ENCODE measurements around the gene TJP1.

The TJP1 gene

DNA sequence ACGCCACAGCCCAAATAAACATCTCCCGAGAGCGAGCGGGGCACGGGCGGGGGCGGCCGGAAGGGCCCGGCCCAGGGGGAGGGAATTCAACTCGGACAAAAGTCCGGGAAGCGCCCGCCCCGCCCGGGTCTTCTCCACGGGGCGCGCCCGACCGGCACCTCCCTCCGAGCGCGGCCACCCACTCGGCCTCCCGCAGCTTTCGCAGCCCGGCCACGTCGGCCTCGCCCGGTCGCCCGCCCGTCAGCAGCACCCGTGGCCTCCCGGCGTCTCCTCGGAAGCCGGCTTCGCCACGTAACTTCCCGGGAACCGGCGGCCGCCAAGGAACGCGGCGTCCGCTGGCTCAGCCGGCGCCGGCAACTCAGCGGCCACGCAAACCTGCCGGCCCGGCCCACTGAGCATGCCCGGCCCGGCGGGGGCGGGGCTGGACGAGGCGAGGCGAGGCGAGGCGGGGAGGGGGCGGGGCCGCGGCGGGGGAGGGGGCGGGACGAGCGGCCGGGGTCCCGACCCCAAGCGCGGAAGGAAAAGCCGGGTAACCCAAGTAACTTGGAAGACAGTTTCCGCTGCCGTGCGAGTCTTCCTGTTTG is at the start of gene TJP1:
TJP1 (minus strand) TSS at position 369 of the 584 bp plus-strand sequence. CDS start 440 bp downstream, outside the sequence.
- peak; percentile 89 for DNase-seq

- no peak for DNase-seq
Measured at GRCh38 chr15:29871401-29871800, 49.1 kb upstream of the TJP1 start.

DNA sequence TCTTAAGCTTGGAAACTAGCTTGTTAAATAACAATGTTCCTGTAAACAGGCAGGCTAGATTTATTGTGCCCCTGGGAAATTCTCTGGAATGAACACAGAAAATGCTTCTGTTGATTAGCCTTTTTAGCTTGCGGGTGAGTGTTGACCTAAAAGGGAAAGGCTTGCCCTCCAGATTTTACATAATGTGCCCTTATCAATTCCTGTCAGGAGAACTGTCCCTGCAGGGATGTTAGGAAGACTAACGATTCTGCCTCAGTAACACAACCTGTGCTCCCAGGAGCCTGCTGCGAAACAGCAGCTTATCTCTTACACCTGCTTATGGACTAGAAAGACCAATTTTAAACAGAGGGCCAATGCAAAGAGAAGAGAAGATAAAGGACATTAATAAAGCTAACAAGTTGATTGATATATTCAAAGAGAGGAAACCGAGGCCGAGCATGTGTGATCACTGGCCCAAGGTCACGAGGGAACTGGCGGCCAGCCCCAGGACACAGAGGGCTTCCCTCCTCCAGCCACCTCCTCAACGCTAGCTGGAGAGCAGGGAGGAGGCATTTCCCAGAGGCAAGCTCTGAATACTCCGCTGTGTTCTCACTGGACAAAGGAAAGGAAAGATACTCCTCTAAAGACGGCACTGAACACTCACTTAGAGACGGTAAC is 48.4 kb upstream of the TJP1 start:
- DNase-seq: no peak

- DNase-seq: no peak
Measured at GRCh38 chr15:29867241-29868000, 45.2 kb upstream of the TJP1 start.

DNA sequence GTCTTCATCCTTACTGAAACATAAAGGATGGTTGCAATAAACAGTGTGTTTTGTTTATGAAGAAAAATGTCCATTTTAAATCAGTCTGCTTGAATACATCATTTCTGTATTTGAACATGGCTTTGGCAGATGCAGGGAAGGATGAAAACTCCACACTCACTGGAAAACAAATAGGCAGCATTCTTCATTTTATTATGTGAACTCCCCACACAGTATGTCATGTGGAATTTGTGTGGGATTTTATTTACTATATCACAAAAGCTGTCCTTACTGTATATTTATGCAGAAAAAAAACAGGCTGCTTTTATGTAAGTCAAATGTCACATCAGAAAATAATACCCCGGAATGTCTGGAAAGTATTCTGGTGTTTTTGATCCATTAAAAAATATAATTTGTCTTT is 44.1 kb upstream of the TJP1 start:
- DNase-seq: no peak

DNA sequence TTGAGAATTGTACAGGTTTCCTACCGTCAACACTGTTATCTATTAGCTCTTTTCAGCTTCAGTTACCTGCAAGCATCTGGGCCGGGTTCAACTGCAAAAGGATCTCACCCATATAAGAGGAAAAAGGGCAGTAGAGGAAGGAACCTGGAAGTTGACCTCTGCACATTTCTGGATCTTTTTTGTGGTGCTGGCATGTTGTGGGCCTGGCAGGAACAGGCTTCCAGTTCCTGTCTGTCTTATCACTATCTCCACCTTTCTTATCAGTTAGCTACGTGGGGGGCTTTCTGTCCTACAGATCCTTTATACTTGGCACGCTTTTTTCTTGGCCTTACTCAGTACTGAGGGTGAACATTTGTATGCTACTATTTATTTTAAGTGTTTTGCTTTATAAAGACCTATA is 42.2 kb upstream of the TJP1 start:
- DNase-seq: no peak

DNA sequence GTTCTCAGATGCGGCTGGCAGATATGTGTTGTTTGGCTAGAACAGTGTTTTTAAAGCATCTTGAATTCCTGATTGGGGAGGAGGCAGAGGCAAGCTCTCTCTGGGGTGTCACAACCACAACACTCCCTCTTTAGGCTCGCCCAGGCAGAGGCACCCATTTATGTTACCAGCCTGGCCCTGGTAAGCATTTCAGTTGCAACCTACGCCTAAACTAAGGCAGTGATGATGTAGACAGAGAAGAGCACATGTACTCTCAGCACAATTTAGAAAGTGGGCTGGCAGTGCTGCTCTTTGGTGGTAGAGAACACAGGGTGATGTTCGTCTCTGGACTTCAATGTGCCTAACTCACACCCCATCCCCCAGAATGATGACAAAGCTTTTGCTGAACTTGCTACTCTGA is 41.2 kb upstream of the TJP1 start:
- DNase-seq: no peak

- no peak for DNase-seq
Measured at GRCh38 chr15:29862271-29862670, 40.0 kb upstream of the TJP1 start.

GRCh38 chr15:29860872-29861271 is 38.6 kb upstream of the TJP1 start:
- DNase-seq: no peak

DNA sequence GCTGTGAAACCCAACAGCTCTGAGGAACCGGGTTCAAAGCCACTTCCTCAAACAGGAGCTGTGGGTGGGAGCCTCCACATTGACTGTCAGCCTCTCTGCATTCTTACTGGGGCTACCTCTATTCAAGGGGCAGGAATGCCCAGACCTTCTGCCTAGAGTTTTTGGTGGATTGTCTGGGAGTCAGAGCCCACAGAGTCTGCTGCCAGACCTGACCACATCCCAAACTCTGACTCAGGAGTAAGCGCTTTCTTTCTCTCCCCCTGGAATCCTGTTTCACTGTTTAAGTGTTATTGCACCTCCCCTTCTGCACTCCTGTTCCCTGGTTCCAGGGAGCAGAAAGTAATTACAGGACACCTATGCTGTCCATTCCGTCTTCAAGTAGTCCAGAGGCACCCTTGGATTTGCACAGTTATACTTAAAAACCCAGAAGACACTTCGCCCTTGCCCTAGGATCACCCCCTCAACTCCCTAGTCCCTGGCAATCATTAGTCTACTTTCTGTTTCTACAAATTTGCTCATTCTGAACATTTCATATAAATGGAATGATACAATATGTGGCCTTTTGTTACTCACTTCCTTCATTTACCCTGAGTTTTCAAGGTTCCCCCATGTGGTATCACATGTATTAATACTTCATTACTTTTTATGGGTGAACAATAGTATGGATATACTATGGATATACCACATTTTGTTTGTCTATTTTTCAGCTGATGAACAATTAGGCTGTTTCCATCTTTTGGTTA is 37.9 kb upstream of the TJP1 start:
- DNase-seq: no peak

DNA sequence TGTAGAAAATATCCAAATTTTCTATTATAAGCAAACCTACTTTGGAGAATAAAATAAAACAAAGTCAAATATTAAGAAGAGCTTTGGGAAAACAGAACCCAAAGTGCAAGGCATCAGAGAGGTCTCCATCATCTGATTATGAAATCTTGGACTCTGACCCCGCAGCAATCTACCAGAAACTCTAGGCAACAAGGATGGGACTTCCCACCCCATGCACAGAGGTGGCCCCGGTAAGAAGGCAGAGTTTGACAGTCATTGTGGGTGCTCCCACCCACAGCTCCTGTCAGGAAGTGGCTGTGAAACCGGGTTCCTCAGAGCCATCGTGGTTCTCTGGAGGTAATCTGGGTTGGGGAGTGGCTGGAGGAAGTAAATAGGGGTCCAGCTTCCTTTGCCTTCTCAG is 37.0 kb upstream of the TJP1 start:
- no peak for DNase-seq

DNA sequence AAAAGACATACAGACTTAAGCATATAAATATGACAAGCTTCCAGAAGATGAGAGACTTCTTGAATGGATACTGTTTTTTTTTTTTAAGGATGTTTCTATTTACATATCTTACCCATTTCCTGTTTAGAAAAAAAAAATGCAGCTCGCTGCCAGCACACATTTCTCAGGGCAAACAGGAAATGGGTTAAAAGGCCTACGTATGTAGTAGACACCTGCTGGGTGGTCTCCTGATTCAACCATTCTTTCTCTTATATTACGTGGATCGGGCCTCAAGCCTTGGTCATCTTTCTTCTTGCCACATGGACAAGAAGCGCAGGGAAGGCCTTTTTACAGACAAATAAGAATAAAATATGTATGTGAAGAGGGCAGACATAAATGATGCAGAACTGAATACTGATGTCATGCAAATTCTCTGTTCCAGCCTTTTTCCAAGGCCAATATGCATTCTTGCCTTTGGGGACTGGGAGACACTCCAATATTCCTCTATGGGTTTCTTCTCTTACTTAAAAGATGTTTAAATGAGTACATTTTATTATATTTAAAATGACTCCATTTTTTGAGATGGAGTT is 35.0 kb upstream of the TJP1 start:
- no peak for DNase-seq

- DNase-seq: no peak
Measured at GRCh38 chr15:29854413-29854812, 32.1 kb upstream of the TJP1 start.

GRCh38 chr15:29853211-29853987 is 31.1 kb upstream of the TJP1 start:
- DNase-seq: no peak

DNA sequence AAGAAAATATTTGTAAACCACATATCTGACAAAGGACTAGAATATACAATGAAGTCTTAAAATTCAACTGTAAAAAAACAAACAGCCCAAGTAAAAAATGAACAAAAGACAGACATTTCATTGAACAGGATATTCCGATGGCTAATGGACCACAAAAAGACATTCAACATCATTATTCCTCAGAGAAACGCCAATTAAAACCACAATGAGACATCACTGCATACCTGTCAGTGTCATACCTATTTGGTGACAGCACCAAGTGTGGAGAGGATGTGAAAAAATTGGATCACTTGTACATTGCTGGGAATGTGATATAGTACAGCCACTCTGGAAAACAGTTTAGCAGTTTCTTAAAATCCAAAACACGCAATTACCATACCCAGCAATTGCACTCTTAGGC is 29.9 kb upstream of the TJP1 start:
- DNase-seq: no peak

DNA sequence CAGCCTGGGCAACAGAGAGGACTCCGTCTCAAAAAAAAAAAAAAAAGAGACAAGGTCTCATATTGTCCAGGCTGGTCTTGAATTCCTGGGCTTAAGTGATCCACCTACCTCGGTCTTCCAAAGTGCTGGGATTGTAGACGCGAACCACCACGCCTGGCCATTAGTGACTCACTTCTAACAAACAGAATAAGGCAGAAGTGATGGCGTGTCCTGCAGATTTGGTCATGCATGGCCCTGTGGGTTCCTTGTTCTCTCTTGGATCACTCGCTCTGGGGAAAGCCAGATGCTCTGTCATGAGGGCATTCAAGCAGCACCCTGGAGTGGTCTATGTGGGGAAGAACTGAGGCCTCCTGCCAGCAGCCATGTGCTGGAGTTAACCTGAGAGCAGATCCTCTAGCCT is 27.4 kb upstream of the TJP1 start:
- no peak for DNase-seq

- DNase-seq: no peak
Measured at GRCh38 chr15:29849218-29849617, 26.9 kb upstream of the TJP1 start.

DNA sequence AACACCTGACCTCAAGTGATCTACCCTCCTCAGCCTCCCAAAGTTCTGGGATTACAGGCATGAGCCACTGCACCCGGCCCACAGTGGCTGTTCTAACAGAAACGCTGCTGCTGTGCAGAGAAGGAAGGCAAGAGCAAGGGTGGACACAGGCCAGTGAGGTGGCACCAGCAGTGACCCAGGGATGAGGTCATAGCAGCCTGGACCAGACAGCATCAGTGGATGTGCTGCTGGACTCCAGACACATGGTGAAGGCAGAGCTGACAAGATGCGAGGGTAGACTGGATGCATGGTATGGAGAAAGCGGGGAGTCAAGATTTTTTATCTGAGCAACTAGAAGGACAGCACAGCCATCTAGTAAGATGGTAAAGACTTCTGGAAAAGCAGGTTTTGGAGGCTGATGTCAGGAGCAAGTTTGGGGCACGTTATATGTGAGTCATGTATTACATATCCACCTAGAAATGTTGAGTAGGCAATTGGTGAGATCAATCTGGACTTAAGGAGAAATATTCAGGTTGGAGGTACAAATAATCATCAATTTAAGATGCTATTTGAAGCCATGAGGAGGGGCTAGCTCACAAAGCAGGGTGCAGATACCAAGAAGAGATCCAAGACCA is 22.1 kb upstream of the TJP1 start:
- DNase-seq: no peak

DNA sequence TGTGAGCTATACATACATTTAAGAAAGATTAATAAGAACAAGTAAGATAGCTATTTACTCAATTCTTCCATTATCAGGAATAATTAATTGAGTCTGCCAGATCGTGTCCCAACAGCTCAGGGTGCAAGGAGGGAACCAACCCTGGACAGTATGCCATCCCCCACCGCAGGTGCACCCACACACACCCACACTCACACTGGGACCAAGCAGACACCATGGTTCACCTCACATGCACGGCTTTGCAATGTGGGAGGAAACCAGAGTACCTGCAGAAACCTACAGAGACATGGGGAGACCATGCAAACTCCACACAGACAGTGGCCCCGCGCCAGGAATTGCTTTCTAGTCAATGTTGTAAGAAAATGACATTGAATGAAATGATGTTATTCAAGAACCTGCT is 20.0 kb upstream of the TJP1 start:
- DNase-seq: no peak

DNA sequence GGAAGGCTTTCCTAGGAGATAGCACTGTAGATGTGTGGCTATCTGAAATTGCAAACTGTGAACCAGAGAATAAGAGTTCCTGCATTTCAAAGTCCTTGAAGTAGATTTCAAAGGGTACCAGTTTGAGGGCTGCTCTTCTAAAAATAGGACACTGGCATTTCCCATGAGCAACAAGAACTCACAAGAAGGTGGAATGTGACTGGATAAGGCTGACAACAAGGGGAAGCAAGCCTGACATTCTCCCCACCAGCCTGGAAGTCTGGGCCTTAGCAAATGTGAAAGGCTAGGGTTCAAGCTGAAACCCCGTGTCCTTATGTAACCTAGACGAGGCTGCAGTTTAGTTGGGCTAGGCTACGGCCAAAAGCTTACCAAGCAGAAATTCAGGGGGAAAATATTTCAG is 18.7 kb upstream of the TJP1 start:
- no peak for DNase-seq

DNA sequence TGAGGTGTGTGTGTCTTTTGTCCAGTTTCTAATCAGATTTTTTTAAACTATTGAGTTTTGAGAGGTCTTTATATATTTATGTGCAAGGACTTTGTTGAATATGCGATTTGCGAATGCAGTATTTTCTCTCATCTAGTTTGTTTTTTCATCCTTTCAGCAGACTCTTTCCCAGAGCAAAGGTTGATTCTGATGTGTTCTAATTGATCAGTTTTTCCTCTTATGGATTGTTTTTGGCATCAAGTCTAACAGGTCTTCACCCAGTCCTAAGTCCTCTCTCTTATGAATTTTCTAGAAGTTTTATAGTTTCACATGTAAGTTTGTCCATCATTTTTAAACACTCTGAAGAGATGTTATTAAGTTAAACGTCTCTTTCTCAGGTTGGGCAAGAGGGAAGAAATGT is 17.8 kb upstream of the TJP1 start:
- no peak for DNase-seq
